NT2/D1 (cell line): ENCODE results near the gene MCM6.
"Not testable (repeated sequence)": the region's sequence is repeated elsewhere in the genome, so short reads cannot be mapped to it uniquely, and the experiment has no call there.

Experiments used
- DNase-seq: peaks from one replicate; pipeline ENCODE4 v3.0.0-alpha.2; 2011; ENCODE audit warnings: low read depth, low spot score
- H3K27me3 ChIP-seq: 2 replicates; pipeline ENCODE4 v1.6.0; 2011; ENCODE audit warnings: mild to moderate bottlenecking; ENCODE audit not compliant: insufficient read length, insufficient read depth
- H3K36me3 ChIP-seq: 2 replicates; pipeline ENCODE4 v1.6.1; 2011; ENCODE audit warnings: mild to moderate bottlenecking, low read length, mixed read lengths; ENCODE audit not compliant: insufficient read depth, insufficient read length
- H3K4me1 ChIP-seq: 2 replicates; pipeline ENCODE4 v1.5.1; 2011; ENCODE audit not compliant: insufficient read depth, insufficient read length
- H3K4me3 ChIP-seq: 2 replicates; pipeline ENCODE4 v1.5.1; 2011; ENCODE audit warnings: low read depth; ENCODE audit not compliant: insufficient read length
- H3K9ac ChIP-seq: 2 replicates; pipeline ENCODE4 v1.6.0; 2011; ENCODE audit warnings: low read depth; ENCODE audit not compliant: insufficient read length
- H3K9me3 ChIP-seq: 2 replicates; pipeline ENCODE4 v1.5.1; 2011; ENCODE audit warnings: mild to moderate bottlenecking, low read length; ENCODE audit not compliant: insufficient read depth
- SUZ12 ChIP-seq: IDR thresholded peaks from 2 replicates; pipeline ENCODE4 v1.6.1; 2011; ENCODE audit not compliant: insufficient read length, insufficient read depth; ENCODE audit errors: extremely low read depth
- YY1 ChIP-seq: IDR thresholded peaks from 2 replicates; pipeline ENCODE4 v1.6.1; 2011; ENCODE audit not compliant: insufficient read length, insufficient read depth
- ZNF274 ChIP-seq: IDR thresholded peaks from 2 replicates; pipeline ENCODE4 v1.6.1; 2011; ENCODE audit warnings: mild to moderate bottlenecking, low read depth, low read length

The MCM6 gene

GRCh38 chr2:135890149-135890548, 13.9 kb upstream of the MCM6 start:
- peaks cover 4% of the 10 kb centered on the region for H3K27me3 ChIP-seq
- peaks cover 15% of the 10 kb centered on the region; the same call in 1 of the 2 replicates for H3K9me3 ChIP-seq
- no peak overlapping the region for H3K4me3 ChIP-seq
- H3K4me1 ChIP-seq: peaks cover 2% of the 10 kb centered on the region
- no peak overlapping the region for H3K9ac ChIP-seq
- no peak for TF ChIP-seq SUZ12
- no peak for TF ChIP-seq YY1
- TF ChIP-seq ZNF274: no peak
- no peaks in the 10 kb centered on the region for H3K36me3 ChIP-seq
- DNase-seq: no peak

GRCh38 chr2:135888587-135888986, 12.3 kb upstream of the MCM6 start:
- H3K4me1 ChIP-seq, H3K9ac ChIP-seq, DNase-seq, H3K4me3 ChIP-seq, H3K27me3 ChIP-seq, H3K36me3 ChIP-seq: not testable (repeated sequence)
- peaks cover 15% of the 10 kb centered on the region; the same call in 1 of the 2 replicates for H3K9me3 ChIP-seq

DNA sequence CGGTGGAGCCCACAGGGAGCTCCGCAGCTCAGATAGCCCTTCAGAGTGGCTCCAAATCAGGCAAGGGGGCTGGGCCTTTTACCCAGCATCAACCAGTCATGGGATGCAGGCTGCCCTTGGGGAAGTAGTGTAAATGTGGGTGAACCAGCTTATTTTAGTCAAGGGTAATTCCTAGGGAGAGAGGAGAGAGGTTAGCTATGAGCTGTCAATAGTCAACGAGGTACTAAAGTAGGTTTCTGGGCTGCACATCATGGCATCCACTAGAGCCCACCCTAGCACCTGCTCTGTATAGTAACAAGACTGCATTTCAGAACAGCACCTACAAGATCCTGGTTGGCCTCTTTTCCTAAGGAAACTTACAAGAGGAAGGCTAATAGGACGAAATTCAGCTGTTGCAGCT, 9.5 kb upstream of the MCM6 start:
- Histone ChIP-seq H3K27me3 (no peaks in the 10 kb centered on the region), H3K9ac (no peak overlapping the region), H3K4me3 (no peak overlapping the region), H3K9me3 (peaks cover 15% of the 10 kb centered on the region; the same call in 1 of the 2 replicates), H3K36me3 (no peaks in the 10 kb centered on the region), H3K4me1 (peaks cover 2% of the 10 kb centered on the region)
- DNase-seq: no peak
- TF ChIP-seq ZNF274 (no peak), SUZ12 (no peak), YY1 (no peak)

- Histone ChIP-seq H3K4me1 (peaks cover 2% of the 10 kb centered on the region), H3K9me3 (no peaks in the 10 kb centered on the region), H3K9ac (no peak overlapping the region), H3K27me3 (no peaks in the 10 kb centered on the region), H3K4me3 (no peak overlapping the region), H3K36me3 (no peaks in the 10 kb centered on the region)
- DNase-seq: no peak
- TF ChIP-seq YY1 (no peak), SUZ12 (no peak), ZNF274 (no peak)
Observed at GRCh38 chr2:135882415-135882814, 6.2 kb upstream of the MCM6 start.

- Histone ChIP-seq H3K36me3 (peaks cover 27% of the 10 kb centered on the region), H3K4me3 (peak overlapping the region; percentile 12)
- not testable (repeated sequence) for H3K9me3 ChIP-seq, DNase-seq, H3K9ac ChIP-seq, H3K27me3 ChIP-seq, H3K4me1 ChIP-seq
Observed at GRCh38 chr2:135876770-135877169, 527 bp upstream of the MCM6 start.

- Histone ChIP-seq H3K4me3 (peak overlapping the region; percentile 84), H3K9me3 (no peaks in the 10 kb centered on the region), H3K36me3 (peaks cover 39% of the 10 kb centered on the region), H3K4me1 (no peaks in the 10 kb centered on the region), H3K9ac (peak overlapping the region; percentile 89), H3K27me3 (no peaks in the 10 kb centered on the region)
- TF ChIP-seq SUZ12: no peak
- TF ChIP-seq YY1: no peak
- TF ChIP-seq ZNF274: no peak
- DNase-seq: no peak
Observed at GRCh38 chr2:135875491-135876065, 665 bp downstream of the MCM6 start.

- TF ChIP-seq ZNF274: no peak
- no peak for TF ChIP-seq YY1
- no peak for TF ChIP-seq SUZ12
- no peak for DNase-seq
- Histone ChIP-seq H3K9me3 (no peaks in the 10 kb centered on the region), H3K27me3 (no peaks in the 10 kb centered on the region), H3K36me3 (peaks cover 46% of the 10 kb centered on the region), H3K9ac (peak overlapping the region; percentile 89), H3K4me1 (no peaks in the 10 kb centered on the region), H3K4me3 (peak overlapping the region; percentile 84)
Observed at GRCh38 chr2:135874777-135875365, 1.4 kb downstream of the MCM6 start.

DNA sequence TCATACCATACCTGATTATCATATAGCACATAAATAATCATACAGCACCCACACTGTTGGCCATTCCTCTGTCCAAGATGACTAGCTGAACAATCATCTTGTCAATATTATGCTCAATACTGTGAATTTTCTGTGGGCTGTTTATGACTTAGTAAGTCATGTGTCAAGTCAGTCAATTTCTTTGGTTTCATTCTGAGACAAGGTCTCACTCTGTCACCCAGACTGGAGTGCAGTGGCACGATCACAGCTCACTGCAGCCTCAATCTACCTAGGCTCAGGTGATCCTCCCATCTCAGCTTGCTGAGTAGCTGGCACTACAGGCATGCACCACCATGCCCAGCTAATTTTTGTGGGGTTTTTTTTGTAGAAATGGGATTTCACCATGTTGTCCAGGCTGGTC, 5.7 kb downstream of the MCM6 start:
- TF ChIP-seq ZNF274 (no peak), YY1 (no peak), SUZ12 (no peak)
- Histone ChIP-seq H3K9me3 (no peaks in the 10 kb centered on the region), H3K4me1 (no peaks in the 10 kb centered on the region), H3K4me3 (no peak overlapping the region), H3K36me3 (peaks cover 86% of the 10 kb centered on the region), H3K9ac (no peak overlapping the region), H3K27me3 (no peaks in the 10 kb centered on the region)
- DNase-seq: no peak
